Astrocyte (in vitro differentiated cells and primary cell): ENCODE measurements around the gene PYM1.

Experiments used
- CTCF ChIP-seq: IDR thresholded peaks from 2 replicates; pipeline ENCODE4 v1.5.1; 2011; ENCODE audit warnings: low read depth, mild to moderate bottlenecking, inconsistent platforms, low read length, moderate library complexity; ENCODE audit not compliant: insufficient read depth
- EZH2 ChIP-seq: IDR thresholded peaks from 2 replicates; pipeline ENCODE4 v1.6.1; 2012; ENCODE audit warnings: mild to moderate bottlenecking, low read length, inconsistent platforms; ENCODE audit not compliant: insufficient read depth

GRCh38 chr12:55974308-55974730, 46.6 kb upstream of the PYM1 start:
- TF ChIP-seq CTCF (no peak), EZH2 (no peak)
